A549 treated with AZD9567 at 1 μM for 4 hours (cell line): ENCODE measurements around the gene UNC93B1. TPM values are rescaled to one million over a fixed set of nuclear protein-coding genes. Genes with fewer than 3 reads are reported as not detected.

Source experiments
- total RNA-seq: library from RNA; stranded (reverse); fragments of 200-300 nt; extraction: Qiagen RNA extraction; gene quantifications from 5 replicates; pipeline ENCODE4 v1.2.3, GENCODE V29; 2022; ENCODE audit not compliant: insufficient read depth

UNC93B1 gene
- total RNA-seq = 51.5 to 93.1 TPM (median 87.2 TPM) in 5 replicates

GRCh38 chr11:68003846-68004550 lies at the start of gene UNC93B1:
Gene UNC93B1 (minus strand): TSS chr11:68004097. CDS start chr11:68004043, 54 bp downstream.

GRCh38 chr11:68038718-68039525 lies 35.0 kb upstream of the UNC93B1 start, which contains the start of gene TCIRG1:
Gene TCIRG1 (plus strand): TSS chr11:68039025. CDS start chr11:68041272, 2,247 bp downstream.

GRCh38 chr11:68030318-68031143 lies 26.6 kb upstream of the UNC93B1 start, which contains the start of gene NDUFS8:
Gene NDUFS8 (plus strand): TSS chr11:68030681. CDS start chr11:68032152, 1,471 bp downstream.

GRCh38 chr11:68010090-68011041 lies 6.5 kb upstream of the UNC93B1 start, which contains the start of gene ALDH3B1:
Gene ALDH3B1 (plus strand): TSS chr11:68010327. CDS start chr11:68015298, 4,971 bp downstream.

Other genes with a start within 250 kb of the UNC93B1 start
- gene ALDH3B1, start 6.2 kb upstream of the UNC93B1 start, total RNA-seq = 119 to 139 TPM (median 134 TPM) in 5 replicates
- 288 to 380 TPM (median 355 TPM) in 5 replicates for gene NDUFS8, start 26.6 kb upstream of the UNC93B1 start, total RNA-seq
- 38.3 to 170 TPM (median 151 TPM) in 5 replicates for gene TCIRG1, start 34.9 kb upstream of the UNC93B1 start, total RNA-seq
- gene CHKA, start 117.3 kb upstream of the UNC93B1 start, total RNA-seq = 31.2 to 38.9 TPM (median 36.6 TPM) in 5 replicates
- gene KMT5B, start 209.2 kb upstream of the UNC93B1 start, total RNA-seq = 17.6 to 33.3 TPM (median 20.5 TPM) in 5 replicates